HL-60 (cell line): ENCODE measurements around the gene TMEM243.

Source experiments
- DNase-seq, 2 experiments: peaks; one replicate each; pipeline ENCODE4 v3.0.0-alpha.2; 2010 to 2020; ENCODE audit warnings: low read depth in 1 of 2, low spot score in 1 of 2
- H3K27ac ChIP-seq: fragments of 250-450 bp; sonication (Bioruptor Pico); replicated peaks from 2 replicates; pipeline ENCODE4 v1.5.1; 2020; ENCODE audit warnings: mild to moderate bottlenecking, moderate library complexity
- H3K27me3 ChIP-seq: fragments of 250-450 bp; sonication (Bioruptor Pico); 2 replicates; pipeline ENCODE4 v1.5.1; 2021; ENCODE audit warnings: mild to moderate bottlenecking, moderate library complexity; ENCODE audit not compliant: insufficient read depth, poor library complexity, severe bottlenecking
- H3K4me3 ChIP-seq: replicated peaks from 2 replicates; pipeline ENCODE4 v1.5.1; 2011; ENCODE audit warnings: mild to moderate bottlenecking, control low read depth, low read length; ENCODE audit not compliant: insufficient read depth
- CTCF ChIP-seq: IDR thresholded peaks from one replicate; pipeline ENCODE4 v1.5.1; 2011; ENCODE audit warnings: low read length, control low read depth, inconsistent platforms; ENCODE audit not compliant: insufficient read depth
- GABPA ChIP-seq: IDR thresholded peaks from 2 replicates; pipeline ENCODE4 v1.6.1; 2012; ENCODE audit warnings: low read depth
- POLR2AphosphoS5 ChIP-seq: IDR thresholded peaks from 2 replicates; pipeline ENCODE4 v1.6.1; 2012; ENCODE audit warnings: low read depth
- REST ChIP-seq: IDR thresholded peaks from 2 replicates; pipeline ENCODE4 v1.6.1; 2012; ENCODE audit warnings: low read depth; ENCODE audit not compliant: insufficient replicate concordance
- SPI1 ChIP-seq: IDR thresholded peaks from 2 replicates; pipeline ENCODE4 v1.6.1; 2012; ENCODE audit warnings: low read depth, mild to moderate bottlenecking, borderline replicate concordance

TMEM243 gene

GRCh38 chr7:87178320-87178719 is 41.2 kb downstream of the TMEM243 start:
- TF ChIP-seq CTCF, result no peak
- TF ChIP-seq POLR2AphosphoS5, result no peak
- Histone ChIP-seq H3K27me3 (no peaks in the 10 kb centered on the region), H3K4me3 (no peak overlapping the region), H3K27ac (no peak overlapping the region)
- DNase-seq, result no peak

- H3K27ac ChIP-seq, result no peak overlapping the region
- no peak for TF ChIP-seq REST
- no peak for TF ChIP-seq POLR2AphosphoS5
- TF ChIP-seq SPI1, result no peak
- TF ChIP-seq CTCF, result no peak
- TF ChIP-seq GABPA, result no peak
Measured at GRCh38 chr7:87173471-87173870, 46.1 kb downstream of the TMEM243 start.

GRCh38 chr7:87171282-87171934 is 48.1 kb downstream of the TMEM243 start:
- no peaks in the 10 kb centered on the region for H3K27me3 ChIP-seq
- no peak overlapping the region for H3K27ac ChIP-seq
- no peak for TF ChIP-seq POLR2AphosphoS5
- TF ChIP-seq REST, result no peak
- no peak for TF ChIP-seq GABPA
- TF ChIP-seq SPI1, result no peak
- no peak for TF ChIP-seq CTCF
- no peak overlapping the region for H3K4me3 ChIP-seq
- no peak for DNase-seq

More at GRCh38 chr7:87173471-87173870, 46.1 kb downstream of the TMEM243 start:
- Histone ChIP-seq H3K27me3 (no peaks in the 10 kb centered on the region), H3K4me3 (no peak overlapping the region)
- no peak for DNase-seq

- Histone ChIP-seq H3K4me3 (no peak overlapping the region), H3K27ac (no peak overlapping the region), H3K27me3 (no peaks in the 10 kb centered on the region)
- no peak for TF ChIP-seq REST
- TF ChIP-seq SPI1, result no peak
- TF ChIP-seq CTCF, result no peak
- TF ChIP-seq GABPA, result no peak
- TF ChIP-seq POLR2AphosphoS5, result no peak
- no peak for DNase-seq
Measured at GRCh38 chr7:87170828-87171227, 48.7 kb downstream of the TMEM243 start.
